Measurements from ENCODE around the gene CUTA. TPM values are rescaled to one million over a fixed set of nuclear protein-coding genes. Genes with fewer than 3 reads are reported as not detected.

CUTA gene
- total RNA-seq, 4 donors from 2014 or later = 69.9 to 119 (median 93.2) TPM

GRCh38 chr6:33453393-33454008, 35.6 kb upstream of the CUTA start:
- Histone ChIP-seq H3K9me3 (no peaks in the 10 kb centered on the region), H3K4me1 (peaks cover 10 to 18% of the 10 kb centered on the region in 2 donors), H3K36me3 (peaks cover 0 to 16% of the 10 kb centered on the region in 2 donors), H3K4me3 (peak overlapping the region; percentile 70 to 87 (median 86)), H3K27me3 (no peaks in the 10 kb centered on the region), H3K27ac (peak overlapping the region; percentile 80 to 87 (median 84))
- ATAC-seq = no peak
- TF ChIP-seq POLR2A (IDR thresholded peaks at IDR 0.05) (no peak), CTCF (IDR thresholded peaks at IDR 0.05 in 4 of 5, conservative IDR thresholded peaks at IDR 0.05 in 1 of 5) (no peak)
- in situ Hi-C loops (cut with MboI; ENCODE audit: low sequenced_read_pairs in 4 of 4) (no loop called here), intact Hi-C loops (cut with DNase I; ENCODE audit: low total_unique reads) (loop anchor here (1.0 to 10.0 kb wide), 2 partner anchors 62 to 121 kb away; partner anchors contain the start of gene KIFC1)
- DNase-seq = no peak

- ATAC-seq (no peak), DNase-seq (no peak)
- no peak overlapping the region for H3K4me3 ChIP-seq
- peaks cover 10 to 18% of the 10 kb centered on the region in 2 donors for H3K4me1 ChIP-seq
- in situ Hi-C loops (cut with MboI; ENCODE audit: low sequenced_read_pairs in 4 of 4) (no loop called here), intact Hi-C loops (cut with DNase I; ENCODE audit: low total_unique reads) (loop anchor here (10.0 kb wide), 1 partner anchor 122 kb away; no protein-coding TSS in a partner anchor)
- H3K9me3 ChIP-seq = no peaks in the 10 kb centered on the region
- H3K27ac ChIP-seq = no peak overlapping the region
- no peaks in the 10 kb centered on the region for H3K27me3 ChIP-seq
- H3K36me3 ChIP-seq = peaks cover 0 to 16% of the 10 kb centered on the region in 2 donors
- TF ChIP-seq CTCF (IDR thresholded peaks at IDR 0.05 in 4 of 5, conservative IDR thresholded peaks at IDR 0.05 in 1 of 5) = no peak
- TF ChIP-seq POLR2A (IDR thresholded peaks at IDR 0.05) = no peak
These were observed 34.6 kb upstream of the CUTA start for GRCh38 chr6:33452496-33452895.

GRCh38 chr6:33451606-33452005, 33.7 kb upstream of the CUTA start:
- no peaks in the 10 kb centered on the region for H3K27me3 ChIP-seq
- DNase-seq = no peak
- TF ChIP-seq POLR2A (IDR thresholded peaks at IDR 0.05) = no peak
- no peak for TF ChIP-seq CTCF (IDR thresholded peaks at IDR 0.05 in 4 of 5, conservative IDR thresholded peaks at IDR 0.05 in 1 of 5)
- peaks cover 0 to 10% of the 10 kb centered on the region in 2 donors for H3K36me3 ChIP-seq
- H3K4me3 ChIP-seq = no peak overlapping the region
- in situ Hi-C loops (cut with MboI; ENCODE audit: low sequenced_read_pairs in 4 of 4) = no loop called here
- no peaks in the 10 kb centered on the region for H3K9me3 ChIP-seq
- no peak overlapping the region for H3K27ac ChIP-seq
- intact Hi-C loops (cut with DNase I; ENCODE audit: low total_unique reads) = loop anchor here (10.0 kb wide), 1 partner anchor 123 kb away; no protein-coding TSS in a partner anchor
- no peak for ATAC-seq
- H3K4me1 ChIP-seq = peaks cover 10 to 18% of the 10 kb centered on the region in 2 donors

GRCh38 chr6:33450434-33450833, 32.5 kb upstream of the CUTA start:
- H3K4me3 ChIP-seq = no peak overlapping the region
- peaks cover 10 to 17% of the 10 kb centered on the region in 2 donors for H3K4me1 ChIP-seq
- intact Hi-C loops (cut with DNase I; ENCODE audit: low total_unique reads) = loop anchor here (10.0 kb wide), 1 partner anchor 124 kb away; no protein-coding TSS in a partner anchor
- no peak for TF ChIP-seq CTCF (IDR thresholded peaks at IDR 0.05 in 4 of 5, conservative IDR thresholded peaks at IDR 0.05 in 1 of 5)
- no peak for TF ChIP-seq POLR2A (IDR thresholded peaks at IDR 0.05)
- DNase-seq (no peak), ATAC-seq (no peak)
- H3K27ac ChIP-seq = no peak overlapping the region
- H3K9me3 ChIP-seq = no peaks in the 10 kb centered on the region
- H3K27me3 ChIP-seq = no peaks in the 10 kb centered on the region
- in situ Hi-C loops (cut with MboI; ENCODE audit: low sequenced_read_pairs in 4 of 4) = no loop called here
- H3K36me3 ChIP-seq = no peaks in the 10 kb centered on the region

All from gastrocnemius medialis (tissue), 4 donors.